Measurements from ENCODE around the gene RBM4.
A peak's percentile ranks its signal among the peaks of the same experiment; 100 is the strongest.

RBM4 gene

GRCh38 chr11:66652651-66653050 lies 14.1 kb downstream of the RBM4 start:
- TF ChIP-seq CTCF (IDR thresholded peaks at IDR 0.05; ENCODE audit: insufficient read depth, low read depth, low read length, missing control alignments) = no peak
- no peak overlapping the region for H3K4me3 ChIP-seq (ENCODE audit: low read length)
- no peak for DNase-seq (ENCODE audit: low read depth)

DNA sequence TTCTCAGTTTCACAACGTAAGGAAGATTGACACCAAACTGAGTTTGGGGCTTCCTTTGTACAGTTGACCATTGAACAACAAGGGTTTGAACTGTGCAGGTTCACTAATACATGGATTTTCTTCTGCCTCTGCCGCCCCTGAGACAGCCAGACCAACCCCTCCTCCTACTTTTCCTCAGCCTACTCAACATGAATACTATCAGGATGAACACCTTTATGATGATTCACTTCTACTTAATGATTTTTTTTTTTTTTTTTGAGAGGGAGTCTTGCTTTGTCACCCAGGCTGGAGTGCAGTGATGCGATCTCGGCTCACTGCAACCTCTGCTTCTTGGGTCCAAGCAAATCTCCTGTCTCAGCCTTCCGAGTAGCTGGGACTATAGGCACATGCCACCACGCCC lies 14.6 kb downstream of the RBM4 start:
- no peak for TF ChIP-seq CTCF (IDR thresholded peaks at IDR 0.05; ENCODE audit: insufficient read depth, low read depth, low read length, missing control alignments)
- no peak overlapping the region for H3K4me3 ChIP-seq (ENCODE audit: low read length)
- peak; percentile 59 for DNase-seq (ENCODE audit: low read depth)

GRCh38 chr11:66659763-66660162 lies 21.3 kb downstream of the RBM4 start:
- H3K4me3 ChIP-seq (ENCODE audit: low read length) = no peak overlapping the region
- TF ChIP-seq CTCF (IDR thresholded peaks at IDR 0.05; ENCODE audit: insufficient read depth, low read depth, low read length, missing control alignments) = no peak
- no peak for DNase-seq (ENCODE audit: low read depth)

DNA sequence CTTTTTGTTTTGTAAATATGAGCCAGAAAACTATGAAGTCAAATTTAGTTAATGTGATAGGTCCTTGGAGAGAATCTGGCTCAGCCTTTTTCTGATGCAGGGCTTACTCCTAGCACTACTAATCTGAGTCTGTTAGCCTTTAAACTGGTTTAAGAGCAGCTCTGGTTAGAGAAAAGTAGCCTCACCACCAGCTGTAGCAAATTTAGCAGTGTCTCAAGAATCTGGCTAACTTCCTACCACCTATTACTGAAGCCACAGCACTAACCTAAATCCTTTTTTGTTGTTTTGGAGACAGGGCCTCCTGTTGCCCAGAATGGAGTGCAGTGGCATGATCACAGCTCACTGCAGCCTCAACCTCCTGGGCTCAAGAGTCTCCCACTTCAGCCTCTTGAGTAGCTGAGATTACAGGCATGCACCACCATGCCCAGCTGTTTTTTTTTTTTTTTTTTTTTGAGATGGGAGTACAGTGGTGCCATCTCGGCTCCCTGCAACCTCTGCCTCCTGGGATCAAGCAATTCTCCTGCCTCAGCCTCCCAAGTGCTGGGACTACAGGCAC lies 25.3 kb downstream of the RBM4 start:
- DNase-seq (ENCODE audit: low read depth) = no peak
- no peak overlapping the region for H3K4me3 ChIP-seq (ENCODE audit: low read length)
- no peak for TF ChIP-seq CTCF (IDR thresholded peaks at IDR 0.05; ENCODE audit: insufficient read depth, low read depth, low read length, missing control alignments)

DNA sequence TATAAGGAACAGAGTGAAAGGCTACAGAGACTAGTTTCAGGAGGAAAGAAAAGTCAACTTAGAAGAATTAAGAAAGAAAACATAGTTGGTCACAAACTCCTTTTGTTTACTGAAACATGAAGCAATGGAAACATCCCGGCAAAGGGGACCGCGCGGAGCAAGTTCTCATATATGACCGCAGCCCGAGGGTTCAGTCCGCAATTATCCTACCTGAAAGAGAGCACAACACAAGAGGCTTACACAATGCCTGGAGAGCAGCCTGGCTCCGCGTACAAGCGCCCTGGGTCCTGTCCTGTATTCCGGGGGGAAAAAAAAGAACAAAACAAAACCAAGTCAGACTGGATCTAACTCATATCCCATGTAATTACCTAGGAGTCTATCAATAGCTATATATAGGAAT lies 26.9 kb downstream of the RBM4 start:
- H3K4me3 ChIP-seq (ENCODE audit: low read length) = no peak overlapping the region
- no peak for DNase-seq (ENCODE audit: low read depth)
- TF ChIP-seq CTCF (IDR thresholded peaks at IDR 0.05; ENCODE audit: insufficient read depth, low read depth, low read length, missing control alignments) = no peak

GRCh38 chr11:66670816-66671215 lies 32.3 kb downstream of the RBM4 start:
- DNase-seq (ENCODE audit: low read depth) = no peak
- no peak overlapping the region for H3K4me3 ChIP-seq (ENCODE audit: low read length)
- no peak for TF ChIP-seq CTCF (IDR thresholded peaks at IDR 0.05; ENCODE audit: insufficient read depth, low read depth, low read length, missing control alignments)

- no peak for TF ChIP-seq CTCF (IDR thresholded peaks at IDR 0.05; ENCODE audit: insufficient read depth, low read depth, low read length, missing control alignments)
- no peak for DNase-seq (ENCODE audit: low read depth)
Observed at GRCh38 chr11:66674964-66675602, 36.6 kb downstream of the RBM4 start.

More at GRCh38 chr11:66674964-66675602, 36.6 kb downstream of the RBM4 start:
- no peak overlapping the region for H3K4me3 ChIP-seq (ENCODE audit: low read length)

Data from epithelial cell of esophagus (primary cell).